HL-60 (cell line): Measurements from ENCODE around the gene NDUFB4.

Experiments used
- CTCF ChIP-seq: IDR thresholded peaks from one replicate; pipeline ENCODE4 v1.5.1; 2011; ENCODE audit warnings: low read length, control low read depth, inconsistent platforms; ENCODE audit not compliant: insufficient read depth
- REST ChIP-seq: IDR thresholded peaks from 2 replicates; pipeline ENCODE4 v1.6.1; 2012; ENCODE audit warnings: low read depth; ENCODE audit not compliant: insufficient replicate concordance

- TF ChIP-seq REST = no peak
- TF ChIP-seq CTCF = no peak
Measured at GRCh38 chr3:120566243-120566975, 29.7 kb upstream of the NDUFB4 start.
